ENCODE data around the gene MLXIP. TPM values are rescaled to one million over a fixed set of nuclear protein-coding genes. Genes with fewer than 3 reads are reported as not detected.

The MLXIP gene
- total and polyA plus RNA-seq, 2 of the 4 experiments (the other 2 are of a cell fraction) = 2.7 to 10.8 TPM

DNA sequence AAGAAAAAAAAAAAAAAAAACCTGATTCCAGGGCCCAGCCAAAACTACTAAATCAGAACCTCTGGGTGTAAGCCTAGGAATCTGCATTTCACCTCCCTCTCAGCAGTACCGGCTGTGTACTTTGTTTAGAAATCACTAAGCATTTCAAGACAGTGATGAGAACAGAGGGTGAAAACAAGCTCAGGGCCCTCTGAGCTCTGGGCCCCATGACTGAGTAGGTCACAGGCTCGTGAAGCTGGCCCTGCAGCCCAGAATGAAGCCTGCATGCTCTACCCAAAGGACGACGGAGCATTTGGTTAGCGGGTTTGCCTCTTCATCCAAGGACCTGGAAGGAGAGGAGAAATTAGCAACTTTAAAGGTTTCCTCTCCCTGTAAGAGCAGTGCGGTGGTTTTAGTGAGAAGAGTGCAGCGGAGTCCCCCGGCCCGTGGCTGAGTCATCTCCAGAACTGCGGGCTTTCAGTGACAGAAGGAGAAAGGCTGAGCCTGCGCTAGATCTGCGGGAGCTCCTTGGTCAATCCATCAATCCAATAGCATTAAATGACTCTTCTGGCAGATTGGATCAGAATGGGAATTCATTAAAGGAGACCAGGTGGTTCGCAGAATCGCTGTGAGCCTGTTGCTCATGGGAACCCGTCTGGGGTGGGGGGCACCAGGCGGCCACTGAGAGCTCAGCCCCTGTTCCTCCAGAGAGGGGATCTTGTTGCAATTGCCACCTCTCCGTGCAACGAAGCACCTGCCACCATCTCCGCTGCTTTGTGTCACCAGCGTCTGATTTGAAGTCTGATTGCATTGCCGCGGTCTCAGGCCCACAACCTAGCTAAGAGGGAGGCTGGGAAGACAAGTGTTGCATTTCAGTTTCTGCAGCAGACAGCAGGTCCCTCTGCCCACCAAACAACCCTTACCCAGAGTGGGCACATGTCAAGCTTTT is 88.1 kb downstream of the MLXIP start:
- H3K9ac ChIP-seq (ENCODE audit: low read depth, low read length) = no peak overlapping the region
- no peak for ATAC-seq (ENCODE audit: low read depth)
- H4K20me1 ChIP-seq (ENCODE audit: insufficient read depth, low read length) = no peaks in the 10 kb centered on the region
- POLR2A ChIA-PET (ENCODE audit: unreplicated experiment) = no interaction called here
- intact Hi-C loops (cut with micrococcal nuclease) = no loop called here
- no peaks in the 10 kb centered on the region for H3K36me3 ChIP-seq (ENCODE audit: control insufficient read depth, insufficient read depth, low read length)
- no peak overlapping the region for H3K27ac ChIP-seq (ENCODE audit: insufficient read depth, low read length)
- H2BK5ac ChIP-seq (ENCODE audit: low read depth, low read length, poor library complexity, severe bottlenecking) = no peak overlapping the region
- H2AK5ac ChIP-seq (ENCODE audit: low read depth, low read length) = no peak overlapping the region
- CTCF ChIA-PET = no interaction called here
- WGBS, 2 experiments (ENCODE audit: extremely low coverage in 2 of 2, insufficient read length in 1 of 2) = 82% methylated on average over 6 of the region's 22 CpGs; no CpG with 5 or more reads in 1 of the 2 experiments
- peaks cover 17% of the 10 kb centered on the region for H3K27me3 ChIP-seq (ENCODE audit: control insufficient read depth, insufficient read depth, low read length)
- no peak overlapping the region for H4K91ac ChIP-seq (ENCODE audit: insufficient read depth, low read depth, low read length)
- H3K9me1 ChIP-seq (ENCODE audit: insufficient read depth, low read length) = no peaks in the 10 kb centered on the region
- DNase-seq = no peak
- no peak overlapping the region for H2AK9ac ChIP-seq (replicated peaks; ENCODE audit: low read depth, low read length, poor library complexity)
- dilution Hi-C loops (cut with HindIII; ENCODE audit: low sequenced_read_pairs, unreplicated experiment) = no loop called here
- no peaks in the 10 kb centered on the region for H3K9me3 ChIP-seq (ENCODE audit: control insufficient read depth, insufficient read depth, low read length)
- no peak overlapping the region for H2BK120ac ChIP-seq (ENCODE audit: low read depth, low read length)
- H3K18ac ChIP-seq (ENCODE audit: low read depth, low read length) = no peak overlapping the region
- H3K14ac ChIP-seq (replicated peaks; ENCODE audit: low read depth, low read length) = no peak overlapping the region
- no peak overlapping the region for H3K4me3 ChIP-seq (ENCODE audit: insufficient read depth, low read depth, low read length)
- no peak overlapping the region for H3K56ac ChIP-seq (ENCODE audit: extremely low read depth, insufficient read depth, low read length)
- BruUV-seq (replicated peaks) = no TSS peak
- H2BK20ac ChIP-seq (ENCODE audit: low read depth, low read length) = no peak overlapping the region
- no peak overlapping the region for H4K5ac ChIP-seq (ENCODE audit: low read depth, low read length)
- in situ Hi-C loops (cut with MboI; ENCODE audit: low sequenced_read_pairs) = no loop called here
- no peak overlapping the region for H3K4ac ChIP-seq (ENCODE audit: low read depth, low read length)
- no peaks in the 10 kb centered on the region for H3K79me1 ChIP-seq (ENCODE audit: low read depth in 1 of 2, low read length in 2 of 2)
- no peak overlapping the region for H2AFZ ChIP-seq (replicated peaks; ENCODE audit: low read length, poor library complexity)
- no peak overlapping the region for H2BK15ac ChIP-seq (ENCODE audit: low read depth, low read length)
- TF ChIP-seq SMC3 (IDR thresholded peaks at IDR 0.05; ENCODE audit: low read depth, low read length) (no peak), RAD21 (IDR thresholded peaks at IDR 0.05; ENCODE audit: low read length) (no peak), MAFK (IDR thresholded peaks at IDR 0.05; ENCODE audit: low read depth, low read length) (no peak), RFX5 (IDR thresholded peaks at IDR 0.05; ENCODE audit: low read depth, low read length) (no peak), MAZ (IDR thresholded peaks at IDR 0.05; ENCODE audit: borderline replicate concordance, low read depth, low read length) (no peak), MXI1 (IDR thresholded peaks at IDR 0.05; ENCODE audit: borderline replicate concordance, low read depth, low read length) (no peak), POLR2A (IDR thresholded peaks at IDR 0.05; ENCODE audit: low read depth, low read length) (no peak), FOS (IDR thresholded peaks at IDR 0.05; ENCODE audit: low read depth, low read length) (no peak), CEBPB (IDR thresholded peaks at IDR 0.05; ENCODE audit: low read depth, low read length) (no peak), BHLHE40 (IDR thresholded peaks at IDR 0.05; ENCODE audit: low read depth, low read length) (no peak), NFE2L2 (IDR thresholded peaks at IDR 0.05; ENCODE audit: low read depth, low read length) (no peak), RCOR1 (IDR thresholded peaks at IDR 0.05; ENCODE audit: insufficient replicate concordance, low read length) (no peak)
- TF ChIP-seq, protein P1, sequence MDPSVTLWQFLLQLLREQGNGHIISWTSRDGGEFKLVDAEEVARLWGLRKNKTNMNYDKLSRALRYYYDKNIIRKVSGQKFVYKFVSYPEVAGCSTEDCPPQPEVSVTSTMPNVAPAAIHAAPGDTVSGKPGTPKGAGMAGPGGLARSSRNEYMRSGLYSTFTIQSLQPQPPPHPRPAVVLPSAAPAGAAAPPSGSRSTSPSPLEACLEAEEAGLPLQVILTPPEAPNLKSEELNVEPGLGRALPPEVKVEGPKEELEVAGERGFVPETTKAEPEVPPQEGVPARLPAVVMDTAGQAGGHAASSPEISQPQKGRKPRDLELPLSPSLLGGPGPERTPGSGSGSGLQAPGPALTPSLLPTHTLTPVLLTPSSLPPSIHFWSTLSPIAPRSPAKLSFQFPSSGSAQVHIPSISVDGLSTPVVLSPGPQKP (IDR thresholded peaks at IDR 0.05; ENCODE audit: borderline replicate concordance, low read depth, low read length) = no peak
- TF ChIP-seq, protein P2, sequence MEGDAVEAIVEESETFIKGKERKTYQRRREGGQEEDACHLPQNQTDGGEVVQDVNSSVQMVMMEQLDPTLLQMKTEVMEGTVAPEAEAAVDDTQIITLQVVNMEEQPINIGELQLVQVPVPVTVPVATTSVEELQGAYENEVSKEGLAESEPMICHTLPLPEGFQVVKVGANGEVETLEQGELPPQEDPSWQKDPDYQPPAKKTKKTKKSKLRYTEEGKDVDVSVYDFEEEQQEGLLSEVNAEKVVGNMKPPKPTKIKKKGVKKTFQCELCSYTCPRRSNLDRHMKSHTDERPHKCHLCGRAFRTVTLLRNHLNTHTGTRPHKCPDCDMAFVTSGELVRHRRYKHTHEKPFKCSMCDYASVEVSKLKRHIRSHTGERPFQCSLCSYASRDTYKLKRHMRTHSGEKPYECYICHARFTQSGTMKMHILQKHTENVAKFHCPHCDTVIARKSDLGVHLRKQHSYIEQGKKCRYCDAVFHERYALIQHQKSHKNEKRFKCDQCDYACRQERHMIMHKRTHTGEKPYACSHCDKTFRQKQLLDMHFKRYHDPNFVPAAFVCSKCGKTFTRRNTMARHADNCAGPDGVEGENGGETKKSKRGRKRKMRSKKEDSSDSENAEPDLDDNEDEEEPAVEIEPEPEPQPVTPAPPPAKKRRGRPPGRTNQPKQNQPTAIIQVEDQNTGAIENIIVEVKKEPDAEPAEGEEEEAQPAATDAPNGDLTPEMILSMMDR (conservative IDR thresholded peaks at IDR 0.05; ENCODE audit: low read depth, low read length) = no peak
- TF ChIP-seq, protein P3, sequence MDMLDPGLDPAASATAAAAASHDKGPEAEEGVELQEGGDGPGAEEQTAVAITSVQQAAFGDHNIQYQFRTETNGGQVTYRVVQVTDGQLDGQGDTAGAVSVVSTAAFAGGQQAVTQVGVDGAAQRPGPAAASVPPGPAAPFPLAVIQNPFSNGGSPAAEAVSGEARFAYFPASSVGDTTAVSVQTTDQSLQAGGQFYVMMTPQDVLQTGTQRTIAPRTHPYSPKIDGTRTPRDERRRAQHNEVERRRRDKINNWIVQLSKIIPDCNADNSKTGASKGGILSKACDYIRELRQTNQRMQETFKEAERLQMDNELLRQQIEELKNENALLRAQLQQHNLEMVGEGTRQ (IDR thresholded peaks at IDR 0.05; ENCODE audit: low read depth, low read length) = no peak
- H3K4me1 ChIP-seq (ENCODE audit: control insufficient read depth, insufficient read depth, low read length) = no peaks in the 10 kb centered on the region
- no peak overlapping the region for H3K23ac ChIP-seq (ENCODE audit: low read depth, low read length)
- H3K4me2 ChIP-seq (ENCODE audit: low read depth, low read length) = no peak overlapping the region
- no peak overlapping the region for H4K8ac ChIP-seq (ENCODE audit: low read depth in 2 of 2, low read length in 2 of 2)

Measured in IMR-90 (cell line).